Testis (tissue), 5 donors: ENCODE data around the gene CDK5R1. TPM values are rescaled to one million over a fixed set of nuclear protein-coding genes. Genes with fewer than 3 reads are reported as not detected.

Experiments used
- DNase-seq: peaks from one replicate; pipeline ENCODE4 v3.0.0-alpha.2; 2019
- H3K27ac ChIP-seq, 2 donors: fragments of 200-600 bp; sonication (generic); one replicate each; pipeline ENCODE4 v1.5.1; 2019
- H3K27me3 ChIP-seq: fragments of 200-600 bp; sonication (generic); one replicate; pipeline ENCODE4 v1.5.1; 2019
- H3K36me3 ChIP-seq: fragments of 200-600 bp; sonication (generic); one replicate; pipeline ENCODE4 v1.5.1; 2017; ENCODE audit warnings: low read depth; ENCODE audit errors: missing control alignments
- H3K4me1 ChIP-seq: fragments of 200-600 bp; sonication (generic); one replicate; pipeline ENCODE4 v1.5.1; 2019
- H3K4me3 ChIP-seq, 2 donors: fragments of 200-600 bp; sonication (generic); one replicate each; pipeline ENCODE4 v1.5.1; 2017 to 2019
- H3K9me3 ChIP-seq: fragments of 200-600 bp; sonication (generic); one replicate; pipeline ENCODE4 v1.5.1; 2017
- POLR2A ChIP-seq: fragments of 450-650 bp; IDR thresholded peaks from one replicate; pipeline ENCODE4 v1.6.1; 2017; ENCODE audit warnings: antibody characterized with exemption, mild to moderate bottlenecking, moderate library complexity
- WGBS, 2 donors: methylation state at CpG; one replicate each; pipeline ENCODE4 v1.1.5; 2018; 5-methylcytosine and 5-hydroxymethylcytosine counted together
- intact Hi-C: fragments of 100-400 bp; cut with DNase I; formaldehyde crosslinking; loops from one replicate; pipeline ENCODE4 v1.15.1; 2023; ENCODE audit warnings: low total_unique reads
- long read RNA-seq, 2 donors: transcript quantifications; one replicate each; lab custom pipeline, GENCODE V29; 2026
- polyA plus RNA-seq: library from polyadenylated mRNA; stranded (reverse); fragments of 350-450 nt; fragmentation: Illumina TruSeq; extraction: RNeasy Lipid Tissue Mini Kit (QIAGEN cat#74804); gene quantifications from one replicate; pipeline ENCODE4 v1.2.3, GENCODE V29; 2014; ENCODE audit warnings: low read depth, low replicate concordance; ENCODE audit not compliant: insufficient read depth
- total RNA-seq, 2 donors: library from RNA; depleted of rRNA; stranded (reverse); fragments of >200 nt; gene quantifications; one replicate each; pipeline ENCODE4 v1.2.3, GENCODE V29; 2016
- TF ChIP-seq, protein P1 (sequence below), 3 experiments: fragments of 450-650 bp in 2 of 3; fragments of 200-600 bp in 1 of 3; sonication (generic) in 1 of 3; IDR thresholded peaks; one replicate each; pipeline ENCODE4 v1.5.1; 2016 to 2019; ENCODE audit warnings: antibody characterized with exemption in 3 of 3, mild to moderate bottlenecking in 2 of 3, moderate library complexity in 1 of 3

Gene CDK5R1
- total RNA-seq (10 to 100 TPM; 13.2 to 17.0 TPM), polyA plus RNA-seq (16.2 TPM)
- long read RNA-seq, donor 1, full-length matches to known transcripts, result 1 of 1 reads
- long read RNA-seq, donor 1, partial matches to known transcripts, result 0 of 1 reads
- long read RNA-seq, donor 1, other reads (novel, unspliced or antisense), result 0 of 1 reads
- long read RNA-seq, donor 2, full-length matches to known transcripts, result 1 of 1 reads
- long read RNA-seq, donor 2, partial matches to known transcripts, result 0 of 1 reads
- long read RNA-seq, donor 2, other reads (novel, unspliced or antisense), result 0 of 1 reads

DNA sequence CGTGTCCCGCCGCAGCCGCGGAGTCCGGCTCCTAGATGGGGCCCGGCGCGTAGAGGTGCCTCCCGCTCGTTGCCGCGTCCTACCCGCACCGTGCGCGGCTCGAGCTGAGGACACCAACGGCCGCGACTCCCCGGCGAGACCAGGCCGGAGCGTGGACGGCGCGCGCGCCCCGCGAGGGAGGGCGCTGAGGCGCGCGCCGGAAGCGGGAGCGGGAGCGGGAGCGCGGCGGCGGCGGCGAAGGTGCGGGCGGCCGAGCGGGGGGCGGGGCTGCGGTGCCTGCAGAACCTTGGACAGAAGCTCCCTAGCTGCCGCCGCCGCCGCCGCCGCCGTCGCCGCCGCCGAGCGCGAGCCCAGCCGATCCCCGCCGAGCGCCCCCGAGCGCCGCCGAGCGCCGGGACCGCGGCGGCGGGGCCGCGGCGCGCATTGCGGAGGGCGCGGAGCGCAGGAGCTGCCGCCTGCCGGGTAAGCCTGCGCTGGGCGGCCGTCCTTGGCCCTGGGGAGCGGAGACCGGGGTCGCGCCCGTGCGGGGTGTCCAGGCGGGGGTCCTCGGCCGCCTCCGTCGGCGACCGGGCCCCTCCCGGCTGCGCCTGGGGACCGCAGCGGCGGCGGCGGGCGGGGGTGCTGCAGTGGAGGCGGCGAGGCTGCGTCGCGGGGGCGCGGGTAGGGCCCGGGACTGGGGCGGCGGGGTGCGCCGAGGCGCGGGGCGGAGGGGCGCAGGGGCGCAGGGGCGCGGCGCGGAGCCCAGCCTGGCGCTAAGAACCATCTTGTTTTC is at the start of gene CDK5R1:
CDK5R1 (plus strand) TSS at position 293 of the 772 bp plus-strand sequence. CDS start 628 bp downstream, outside the sequence.
- Histone ChIP-seq H3K4me1 (peaks cover 30% of the 10 kb centered on the region), H3K27me3 (no peaks in the 10 kb centered on the region), H3K9me3 (no peaks in the 10 kb centered on the region), H3K36me3 (no peaks in the 10 kb centered on the region), H3K27ac (peak within 1 kb of the TSS; percentile 76 to 78), H3K4me3 (peak within 1 kb of the TSS; percentile 59 to 61)
- WGBS, 2 donors, result 0% methylated on average over 33 of the region's 135 CpGs; no CpG with 5 or more reads in 1 of the 2 donors
- peak; percentile 75 for DNase-seq
- no peak for TF ChIP-seq POLR2A
- TF ChIP-seq, protein P1, sequence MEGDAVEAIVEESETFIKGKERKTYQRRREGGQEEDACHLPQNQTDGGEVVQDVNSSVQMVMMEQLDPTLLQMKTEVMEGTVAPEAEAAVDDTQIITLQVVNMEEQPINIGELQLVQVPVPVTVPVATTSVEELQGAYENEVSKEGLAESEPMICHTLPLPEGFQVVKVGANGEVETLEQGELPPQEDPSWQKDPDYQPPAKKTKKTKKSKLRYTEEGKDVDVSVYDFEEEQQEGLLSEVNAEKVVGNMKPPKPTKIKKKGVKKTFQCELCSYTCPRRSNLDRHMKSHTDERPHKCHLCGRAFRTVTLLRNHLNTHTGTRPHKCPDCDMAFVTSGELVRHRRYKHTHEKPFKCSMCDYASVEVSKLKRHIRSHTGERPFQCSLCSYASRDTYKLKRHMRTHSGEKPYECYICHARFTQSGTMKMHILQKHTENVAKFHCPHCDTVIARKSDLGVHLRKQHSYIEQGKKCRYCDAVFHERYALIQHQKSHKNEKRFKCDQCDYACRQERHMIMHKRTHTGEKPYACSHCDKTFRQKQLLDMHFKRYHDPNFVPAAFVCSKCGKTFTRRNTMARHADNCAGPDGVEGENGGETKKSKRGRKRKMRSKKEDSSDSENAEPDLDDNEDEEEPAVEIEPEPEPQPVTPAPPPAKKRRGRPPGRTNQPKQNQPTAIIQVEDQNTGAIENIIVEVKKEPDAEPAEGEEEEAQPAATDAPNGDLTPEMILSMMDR (IDR thresholded peaks at IDR 0.05), result no peak
- intact Hi-C loops, result no loop called here

DNA sequence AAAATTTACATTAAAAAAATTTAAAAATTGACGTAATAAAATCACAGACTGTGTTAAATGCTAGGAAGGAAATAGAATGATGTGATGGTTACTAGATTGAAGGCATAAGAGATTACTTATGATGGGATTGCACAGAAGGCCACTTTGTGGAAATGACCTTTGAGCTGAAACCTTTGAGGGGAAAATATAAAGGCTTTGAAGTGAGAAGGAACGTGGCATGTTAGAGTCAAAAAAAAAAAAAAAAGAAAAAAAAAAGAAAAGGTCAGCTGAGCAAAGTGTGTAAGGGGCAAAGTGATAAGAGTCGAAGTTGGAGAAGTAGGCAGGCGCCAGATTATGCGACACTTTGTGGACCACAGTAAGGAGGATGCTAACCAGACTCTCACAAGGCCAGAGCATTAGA is 46.1 kb upstream of the CDK5R1 start:
- Histone ChIP-seq H3K27ac (no peak overlapping the region), H3K9me3 (no peaks in the 10 kb centered on the region), H3K27me3 (no peaks in the 10 kb centered on the region), H3K4me1 (no peaks in the 10 kb centered on the region), H3K36me3 (no peaks in the 10 kb centered on the region), H3K4me3 (no peak overlapping the region)
- TF ChIP-seq, protein P1 (IDR thresholded peaks at IDR 0.05), result no peak
- no peak for TF ChIP-seq POLR2A
- intact Hi-C loops, result no loop called here
- WGBS, 2 donors, result 77 to 80% methylated on average over 5 of the region's 5 CpGs
- DNase-seq, result no peak

DNA sequence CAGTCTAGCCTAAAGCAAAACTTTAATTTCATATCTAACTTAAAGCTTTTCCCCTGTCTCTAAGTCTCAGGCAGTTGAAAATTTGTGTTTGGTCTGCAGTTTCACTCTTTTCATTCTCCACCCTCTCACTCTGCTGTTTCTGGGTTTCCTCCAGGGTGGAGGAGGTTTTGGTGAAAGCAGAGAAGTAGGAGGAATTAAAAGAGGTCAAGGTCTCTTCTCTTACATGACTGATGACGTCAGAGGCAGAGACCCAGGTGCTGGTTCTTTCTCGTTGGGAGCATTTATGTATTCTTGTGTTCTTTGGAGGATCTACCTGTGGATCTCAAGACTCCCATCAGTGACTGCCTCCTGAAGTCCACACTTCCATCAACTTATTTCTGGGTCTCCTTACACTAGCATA is 44.9 kb upstream of the CDK5R1 start:
- Histone ChIP-seq H3K4me3 (no peak overlapping the region), H3K27ac (no peak overlapping the region), H3K4me1 (peaks cover 3% of the 10 kb centered on the region), H3K27me3 (no peaks in the 10 kb centered on the region), H3K36me3 (no peaks in the 10 kb centered on the region), H3K9me3 (no peaks in the 10 kb centered on the region)
- TF ChIP-seq, protein P1 (IDR thresholded peaks at IDR 0.05), result no peak
- 38 to 42% methylated on average over 2 of the region's 2 CpGs for WGBS, 2 donors
- DNase-seq, result no peak
- intact Hi-C loops, result no loop called here

DNA sequence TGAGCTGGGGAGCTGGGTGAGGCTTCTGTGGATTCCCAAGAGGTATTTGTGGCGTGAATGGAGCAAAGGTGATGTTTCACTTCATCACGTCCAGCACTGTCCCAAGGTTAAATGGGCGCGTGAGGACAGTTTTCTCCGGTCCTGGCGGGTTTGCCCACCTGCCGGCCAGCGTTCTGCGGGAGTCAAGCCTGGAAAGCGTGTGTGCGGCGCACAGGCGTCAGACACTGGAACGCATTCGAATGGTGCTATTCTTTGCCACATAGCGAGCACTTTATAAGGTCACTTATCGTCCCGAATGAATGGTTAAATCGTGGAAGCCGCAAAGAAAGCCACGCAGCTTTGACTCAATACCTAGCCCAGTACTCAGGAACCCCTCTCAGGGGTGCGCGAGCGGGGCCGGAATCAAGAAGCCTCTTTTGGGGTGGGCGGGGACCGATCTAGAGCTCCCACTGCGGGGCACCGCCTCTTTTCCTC is 42.9 kb upstream of the CDK5R1 start:
- DNase-seq, result no peak
- H3K27me3 ChIP-seq, result no peaks in the 10 kb centered on the region
- peak overlapping the region; percentile 81 to 86 for H3K4me3 ChIP-seq
- WGBS, 2 donors, result 12 to 15% methylated on average over 13 to 29 of the region's 29 CpGs
- H3K36me3 ChIP-seq, result no peaks in the 10 kb centered on the region
- H3K4me1 ChIP-seq, result peaks cover 3% of the 10 kb centered on the region
- no peak for TF ChIP-seq POLR2A
- TF ChIP-seq, protein P1 (IDR thresholded peaks at IDR 0.05), result peak in 1 of 3 experiments; percentile 73
- no peaks in the 10 kb centered on the region for H3K9me3 ChIP-seq
- H3K27ac ChIP-seq, result peak overlapping the region in 1 of 2 donors; percentile 51
- intact Hi-C loops, result no loop called here
